HepG2 (cell line): ENCODE data around the gene SPATA12. TPM values are rescaled to one million over a fixed set of nuclear protein-coding genes. Genes with fewer than 3 reads are reported as not detected.

Experiments used
- FOSL2 ChIP-seq: sonication (generic); formaldehyde crosslinking; IDR thresholded peaks from 2 replicates; pipeline ENCODE4 v1.4.0; 2020; ENCODE audit warnings: missing genetic modification reagents
- JDP2 ChIP-seq: sonication (generic); formaldehyde crosslinking; IDR thresholded peaks from 2 replicates; pipeline ENCODE4 v1.8.1; 2022; ENCODE audit warnings: missing genetic modification reagents, borderline replicate concordance
- MAF1 ChIP-seq: sonication (generic); formaldehyde crosslinking; IDR thresholded peaks from 2 replicates; pipeline ENCODE4 v1.5.0; 2020; ENCODE audit warnings: missing genetic modification reagents, borderline replicate concordance
- NCOA1 ChIP-seq: sonication (generic); formaldehyde crosslinking; IDR thresholded peaks from 2 replicates; pipeline ENCODE4 v1.9.0; 2021; ENCODE audit warnings: missing genetic modification reagents
- RCOR2 ChIP-seq: IDR thresholded peaks from 2 replicates; pipeline ENCODE4 v1.6.1; 2016; ENCODE audit warnings: missing biosample characterization, missing genetic modification reagents
- SMAD9 ChIP-seq: sonication (generic); formaldehyde crosslinking; IDR thresholded peaks from 2 replicates; pipeline ENCODE4 v1.5.1; 2020; ENCODE audit warnings: mild to moderate bottlenecking, missing genetic modification reagents
- TARDBP ChIP-seq: sonication (generic); formaldehyde crosslinking; IDR thresholded peaks from 2 replicates; pipeline ENCODE4 v1.8.0; 2022; ENCODE audit warnings: mild to moderate bottlenecking, missing genetic modification reagents
- TBL1XR1 ChIP-seq: fragments of 150-350 bp; IDR thresholded peaks from 2 replicates; pipeline ENCODE4 v1.6.1; 2014; ENCODE audit warnings: borderline replicate concordance, low read length; ENCODE audit not compliant: partially characterized antibody
- ZFP36 ChIP-seq: fragments of 150-350 bp; IDR thresholded peaks from 2 replicates; pipeline ENCODE4 v1.6.1; 2018; ENCODE audit warnings: borderline replicate concordance, low read length, low read depth; ENCODE audit not compliant: partially characterized antibody
- ZFP36L1 ChIP-seq: sonication (generic); formaldehyde crosslinking; IDR thresholded peaks from 2 replicates; pipeline ENCODE4 v1.8.0; 2022; ENCODE audit warnings: mild to moderate bottlenecking, missing genetic modification reagents, moderate library complexity
- ZNF234 ChIP-seq: sonication (generic); formaldehyde crosslinking; conservative IDR thresholded peaks from 2 replicates; pipeline ENCODE4 v1.5.1; 2020; ENCODE audit warnings: mild to moderate bottlenecking, missing genetic modification reagents
- ZNF335 ChIP-seq: sonication (generic); formaldehyde crosslinking; IDR thresholded peaks from 2 replicates; pipeline ENCODE4 v1.4.0; 2020; ENCODE audit warnings: missing genetic modification reagents
- ZNF749 ChIP-seq: sonication (generic); formaldehyde crosslinking; IDR thresholded peaks from 2 replicates; pipeline ENCODE4 v1.8.0; 2022; ENCODE audit warnings: mild to moderate bottlenecking, missing genetic modification reagents, moderate library complexity, borderline replicate concordance
- ZSCAN9 ChIP-seq: IDR thresholded peaks from 2 replicates; pipeline ENCODE4 v1.6.1; 2016; ENCODE audit warnings: borderline replicate concordance
- polyA plus RNA-seq, 8 experiments: library from polyadenylated mRNA; depleted of rRNA in 3 of 8; stranded (reverse) in 7 of 8; unstranded in 1 of 8; fragments of >200 nt; fragmentation: Illumina TruSeq in 4 of 8; extraction: Trizol in 4 of 8; gene quantifications; 2 replicates each; pipeline versions ENCODE4 v1.2.1 to v1.2.3, GENCODE V29; 2011 to 2016; ENCODE audit warnings: low read depth in 4 of 8, missing spikeins in 1 of 8, mixed read lengths in 1 of 8; ENCODE audit not compliant: insufficient read depth in 1 of 8
- total RNA-seq, 5 experiments: library from RNA; depleted of rRNA; stranded (reverse); fragments of >200 nt; fragmentation: Illumina TruSeq; extraction: Trizol; gene quantifications; 2 replicates each; pipeline ENCODE4 v1.2.3, GENCODE V29; 2016; ENCODE audit warnings: low read depth in 1 of 5
- TF ChIP-seq, protein P1 (sequence below): sonication (generic); formaldehyde crosslinking; IDR thresholded peaks from 2 replicates; pipeline ENCODE4 v1.9.0; 2022; ENCODE audit warnings: low read depth, missing genetic modification reagents
- TF ChIP-seq, protein P2 (sequence below): IDR thresholded peaks from 2 replicates; pipeline ENCODE4 v1.6.1; 2018; ENCODE audit warnings: missing genetic modification reagents, mild to moderate bottlenecking, missing compliant biosample characterization
- TF ChIP-seq, protein P3 (sequence below): sonication (generic); formaldehyde crosslinking; conservative IDR thresholded peaks from 2 replicates; pipeline ENCODE4 v1.4.0; 2020; ENCODE audit warnings: mild to moderate bottlenecking, missing genetic modification reagents, moderate library complexity
- TF ChIP-seq, protein P4 (sequence below): sonication (generic); formaldehyde crosslinking; IDR thresholded peaks from 2 replicates; pipeline ENCODE4; 2020; ENCODE audit warnings: missing genetic modification reagents, mild to moderate bottlenecking, borderline replicate concordance
- TF ChIP-seq, protein P5 (sequence below): sonication (generic); formaldehyde crosslinking; IDR thresholded peaks from 2 replicates; pipeline ENCODE4 v1.5.0; 2020; ENCODE audit warnings: mild to moderate bottlenecking, missing genetic modification reagents

SPATA12 gene
- total and polyA plus RNA-seq, 2 of the 13 experiments (the other 11 are each of a cell fraction or from before 2014, with no cell fraction given), result 0.09 to 0.25 TPM

DNA sequence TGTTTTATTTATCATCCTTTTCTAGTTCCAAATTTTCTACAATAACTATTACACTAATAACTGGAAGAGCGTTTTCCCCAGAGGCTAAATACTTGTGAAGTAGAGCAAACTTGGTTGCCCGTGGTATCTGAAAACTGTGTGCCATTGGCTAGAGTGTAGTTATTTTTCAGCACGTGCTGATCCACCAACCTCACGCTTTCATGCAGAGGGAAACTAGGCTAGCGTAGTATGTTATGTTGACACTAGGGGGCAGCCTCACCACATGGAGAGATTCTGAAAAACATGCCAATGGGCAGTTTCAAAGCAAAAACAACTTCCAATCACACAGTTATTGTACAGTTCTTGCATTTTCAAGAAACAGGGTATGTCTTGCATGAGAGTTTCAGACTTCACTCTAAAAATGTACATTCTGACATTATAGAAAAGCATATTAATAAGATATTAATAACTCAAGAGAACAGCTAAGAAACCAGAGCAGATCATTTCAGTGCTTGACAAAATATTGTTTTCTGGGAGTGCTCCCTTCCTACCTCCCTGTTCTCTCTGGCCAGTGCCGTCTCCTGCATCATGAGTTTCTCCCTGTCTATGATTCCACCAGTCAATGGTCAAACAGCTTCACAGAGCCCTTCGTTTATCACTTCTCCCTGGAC is 39.7 kb downstream of the SPATA12 start (continued):
- TF ChIP-seq, protein P1, sequence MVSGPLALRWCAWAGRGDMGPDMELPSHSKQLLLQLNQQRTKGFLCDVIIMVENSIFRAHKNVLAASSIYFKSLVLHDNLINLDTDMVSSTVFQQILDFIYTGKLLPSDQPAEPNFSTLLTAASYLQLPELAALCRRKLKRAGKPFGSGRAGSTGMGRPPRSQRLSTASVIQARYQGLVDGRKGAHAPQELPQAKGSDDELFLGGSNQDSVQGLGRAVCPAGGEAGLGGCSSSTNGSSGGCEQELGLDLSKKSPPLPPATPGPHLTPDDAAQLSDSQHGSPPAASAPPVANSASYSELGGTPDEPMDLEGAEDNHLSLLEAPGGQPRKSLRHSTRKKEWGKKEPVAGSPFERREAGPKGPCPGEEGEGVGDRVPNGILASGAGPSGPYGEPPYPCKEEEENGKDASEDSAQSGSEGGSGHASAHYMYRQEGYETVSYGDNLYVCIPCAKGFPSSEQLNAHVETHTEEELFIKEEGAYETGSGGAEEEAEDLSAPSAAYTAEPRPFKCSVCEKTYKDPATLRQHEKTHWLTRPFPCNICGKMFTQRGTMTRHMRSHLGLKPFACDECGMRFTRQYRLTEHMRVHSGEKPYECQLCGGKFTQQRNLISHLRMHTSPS (CRISPR knock-in tag), result no peak
- TF ChIP-seq TARDBP (CRISPR knock-in tag) (peak; percentile 33; the same call in 1 of the 2 replicates), FOSL2 (CRISPR knock-in tag) (0 out of 2 replicates have a peak, but pooled peaks have one; percentile 10), ZNF749 (no peak), MAF1 (CRISPR knock-in tag) (no peak), RCOR2 (no peak), ZFP36 (no peak), TBL1XR1 (no peak), ZSCAN9 (CRISPR knock-in tag) (peak; percentile 48; the same call in 1 of the 2 replicates), SMAD9 (CRISPR knock-in tag) (no peak), NCOA1 (CRISPR knock-in tag) (no peak), JDP2 (CRISPR knock-in tag) (no peak), ZNF335 (CRISPR knock-in tag) (no peak), ZFP36L1 (CRISPR knock-in tag) (no peak), ZNF234 (no peak)
- TF ChIP-seq, protein P2, sequence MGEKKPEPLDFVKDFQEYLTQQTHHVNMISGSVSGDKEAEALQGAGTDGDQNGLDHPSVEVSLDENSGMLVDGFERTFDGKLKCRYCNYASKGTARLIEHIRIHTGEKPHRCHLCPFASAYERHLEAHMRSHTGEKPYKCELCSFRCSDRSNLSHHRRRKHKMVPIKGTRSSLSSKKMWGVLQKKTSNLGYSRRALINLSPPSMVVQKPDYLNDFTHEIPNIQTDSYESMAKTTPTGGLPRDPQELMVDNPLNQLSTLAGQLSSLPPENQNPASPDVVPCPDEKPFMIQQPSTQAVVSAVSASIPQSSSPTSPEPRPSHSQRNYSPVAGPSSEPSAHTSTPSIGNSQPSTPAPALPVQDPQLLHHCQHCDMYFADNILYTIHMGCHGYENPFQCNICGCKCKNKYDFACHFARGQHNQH (CRISPR knock-in tag), result no peak
- TF ChIP-seq, protein P3, sequence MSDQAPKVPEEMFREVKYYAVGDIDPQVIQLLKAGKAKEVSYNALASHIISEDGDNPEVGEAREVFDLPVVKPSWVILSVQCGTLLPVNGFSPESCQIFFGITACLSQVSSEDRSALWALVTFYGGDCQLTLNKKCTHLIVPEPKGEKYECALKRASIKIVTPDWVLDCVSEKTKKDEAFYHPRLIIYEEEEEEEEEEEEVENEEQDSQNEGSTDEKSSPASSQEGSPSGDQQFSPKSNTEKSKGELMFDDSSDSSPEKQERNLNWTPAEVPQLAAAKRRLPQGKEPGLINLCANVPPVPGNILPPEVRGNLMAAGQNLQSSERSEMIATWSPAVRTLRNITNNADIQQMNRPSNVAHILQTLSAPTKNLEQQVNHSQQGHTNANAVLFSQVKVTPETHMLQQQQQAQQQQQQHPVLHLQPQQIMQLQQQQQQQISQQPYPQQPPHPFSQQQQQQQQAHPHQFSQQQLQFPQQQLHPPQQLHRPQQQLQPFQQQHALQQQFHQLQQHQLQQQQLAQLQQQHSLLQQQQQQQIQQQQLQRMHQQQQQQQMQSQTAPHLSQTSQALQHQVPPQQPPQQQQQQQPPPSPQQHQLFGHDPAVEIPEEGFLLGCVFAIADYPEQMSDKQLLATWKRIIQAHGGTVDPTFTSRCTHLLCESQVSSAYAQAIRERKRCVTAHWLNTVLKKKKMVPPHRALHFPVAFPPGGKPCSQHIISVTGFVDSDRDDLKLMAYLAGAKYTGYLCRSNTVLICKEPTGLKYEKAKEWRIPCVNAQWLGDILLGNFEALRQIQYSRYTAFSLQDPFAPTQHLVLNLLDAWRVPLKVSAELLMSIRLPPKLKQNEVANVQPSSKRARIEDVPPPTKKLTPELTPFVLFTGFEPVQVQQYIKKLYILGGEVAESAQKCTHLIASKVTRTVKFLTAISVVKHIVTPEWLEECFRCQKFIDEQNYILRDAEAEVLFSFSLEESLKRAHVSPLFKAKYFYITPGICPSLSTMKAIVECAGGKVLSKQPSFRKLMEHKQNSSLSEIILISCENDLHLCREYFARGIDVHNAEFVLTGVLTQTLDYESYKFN (CRISPR knock-in tag), result no peak
- TF ChIP-seq, protein P4, sequence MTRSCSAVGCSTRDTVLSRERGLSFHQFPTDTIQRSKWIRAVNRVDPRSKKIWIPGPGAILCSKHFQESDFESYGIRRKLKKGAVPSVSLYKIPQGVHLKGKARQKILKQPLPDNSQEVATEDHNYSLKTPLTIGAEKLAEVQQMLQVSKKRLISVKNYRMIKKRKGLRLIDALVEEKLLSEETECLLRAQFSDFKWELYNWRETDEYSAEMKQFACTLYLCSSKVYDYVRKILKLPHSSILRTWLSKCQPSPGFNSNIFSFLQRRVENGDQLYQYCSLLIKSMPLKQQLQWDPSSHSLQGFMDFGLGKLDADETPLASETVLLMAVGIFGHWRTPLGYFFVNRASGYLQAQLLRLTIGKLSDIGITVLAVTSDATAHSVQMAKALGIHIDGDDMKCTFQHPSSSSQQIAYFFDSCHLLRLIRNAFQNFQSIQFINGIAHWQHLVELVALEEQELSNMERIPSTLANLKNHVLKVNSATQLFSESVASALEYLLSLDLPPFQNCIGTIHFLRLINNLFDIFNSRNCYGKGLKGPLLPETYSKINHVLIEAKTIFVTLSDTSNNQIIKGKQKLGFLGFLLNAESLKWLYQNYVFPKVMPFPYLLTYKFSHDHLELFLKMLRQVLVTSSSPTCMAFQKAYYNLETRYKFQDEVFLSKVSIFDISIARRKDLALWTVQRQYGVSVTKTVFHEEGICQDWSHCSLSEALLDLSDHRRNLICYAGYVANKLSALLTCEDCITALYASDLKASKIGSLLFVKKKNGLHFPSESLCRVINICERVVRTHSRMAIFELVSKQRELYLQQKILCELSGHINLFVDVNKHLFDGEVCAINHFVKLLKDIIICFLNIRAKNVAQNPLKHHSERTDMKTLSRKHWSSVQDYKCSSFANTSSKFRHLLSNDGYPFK (CRISPR knock-in tag), result no peak
- TF ChIP-seq, protein P5, sequence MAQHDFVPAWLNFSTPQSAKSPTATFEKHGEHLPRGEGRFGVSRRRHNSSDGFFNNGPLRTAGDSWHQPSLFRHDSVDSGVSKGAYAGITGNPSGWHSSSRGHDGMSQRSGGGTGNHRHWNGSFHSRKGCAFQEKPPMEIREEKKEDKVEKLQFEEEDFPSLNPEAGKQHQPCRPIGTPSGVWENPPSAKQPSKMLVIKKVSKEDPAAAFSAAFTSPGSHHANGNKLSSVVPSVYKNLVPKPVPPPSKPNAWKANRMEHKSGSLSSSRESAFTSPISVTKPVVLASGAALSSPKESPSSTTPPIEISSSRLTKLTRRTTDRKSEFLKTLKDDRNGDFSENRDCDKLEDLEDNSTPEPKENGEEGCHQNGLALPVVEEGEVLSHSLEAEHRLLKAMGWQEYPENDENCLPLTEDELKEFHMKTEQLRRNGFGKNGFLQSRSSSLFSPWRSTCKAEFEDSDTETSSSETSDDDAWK (CRISPR knock-in tag), result no peak
